ENCODE data around the gene FAIM2. TPM values are rescaled to one million over a fixed set of nuclear protein-coding genes. Genes with fewer than 3 reads are reported as not detected.

Gene FAIM2
- total RNA-seq, 1 donor from 2014 or later, result not detected

DNA sequence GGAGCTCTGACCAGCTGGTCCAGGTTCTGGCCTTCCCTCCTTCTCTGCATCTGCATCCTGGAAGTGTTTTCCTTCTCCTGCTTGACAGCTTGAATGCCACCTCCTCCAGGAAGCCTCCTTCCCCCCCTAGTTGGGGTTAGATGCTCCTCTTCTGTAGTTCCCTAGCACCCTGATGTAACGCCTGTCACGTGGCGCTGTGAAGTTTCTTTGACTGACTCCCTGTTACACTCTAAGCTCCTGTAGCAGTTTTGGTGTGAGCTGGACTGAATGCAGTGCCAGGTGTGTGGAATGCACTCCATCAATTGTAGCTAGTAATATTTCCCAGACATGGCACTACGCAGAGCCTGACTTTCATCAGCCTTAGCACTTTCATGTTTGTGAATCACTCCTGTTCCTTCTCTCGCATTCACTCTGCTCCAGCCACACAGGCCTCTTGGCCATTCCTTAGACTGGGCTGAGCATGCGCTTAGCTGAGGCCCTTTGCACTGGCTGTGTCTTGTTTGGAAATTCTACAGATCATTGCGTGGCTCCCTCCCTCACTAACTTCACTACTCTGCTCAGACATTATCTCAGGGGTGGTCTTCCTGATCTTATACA is 2.1 kb upstream of the FAIM2 start:
- H3K27me3 ChIP-seq (ENCODE audit: control insufficient read depth, insufficient read depth, low read length), result peaks cover 41% of the 10 kb centered on the region
- no peak for TF ChIP-seq CTCF (IDR thresholded peaks at IDR 0.05; ENCODE audit: insufficient read depth, low read length, poor library complexity, severe bottlenecking)
- DNase-seq (ENCODE audit: low read depth), result no peak
- no peak overlapping the region for H3K4me3 ChIP-seq (ENCODE audit: low read depth, low read length)
- H3K36me3 ChIP-seq (ENCODE audit: control insufficient read depth, insufficient read depth, low read length), result no peaks in the 10 kb centered on the region

GRCh38 chr12:49904601-49905000 is 901 bp upstream of the FAIM2 start:
- Histone ChIP-seq H3K36me3 (ENCODE audit: control insufficient read depth, insufficient read depth, low read length) (no peaks in the 10 kb centered on the region), H3K27me3 (ENCODE audit: control insufficient read depth, insufficient read depth, low read length) (peaks cover 50% of the 10 kb centered on the region), H3K4me3 (ENCODE audit: low read depth, low read length) (no peak overlapping the region)
- no peak for TF ChIP-seq CTCF (IDR thresholded peaks at IDR 0.05; ENCODE audit: insufficient read depth, low read length, poor library complexity, severe bottlenecking)
- no peak for DNase-seq (ENCODE audit: low read depth)

- Histone ChIP-seq H3K4me3 (ENCODE audit: low read depth, low read length) (no peak overlapping the region), H3K27me3 (ENCODE audit: control insufficient read depth, insufficient read depth, low read length) (peaks cover 54% of the 10 kb centered on the region), H3K36me3 (ENCODE audit: control insufficient read depth, insufficient read depth, low read length) (no peaks in the 10 kb centered on the region)
- no peak for DNase-seq (ENCODE audit: low read depth)
- no peak for TF ChIP-seq CTCF (IDR thresholded peaks at IDR 0.05; ENCODE audit: insufficient read depth, low read length, poor library complexity, severe bottlenecking)
Measured at GRCh38 chr12:49903351-49903699, 375 bp downstream of the FAIM2 start.

- Histone ChIP-seq H3K4me3 (ENCODE audit: low read depth, low read length) (no peak overlapping the region), H3K36me3 (ENCODE audit: control insufficient read depth, insufficient read depth, low read length) (no peaks in the 10 kb centered on the region), H3K27me3 (ENCODE audit: control insufficient read depth, insufficient read depth, low read length) (peaks cover 57% of the 10 kb centered on the region)
- no peak for TF ChIP-seq CTCF (IDR thresholded peaks at IDR 0.05; ENCODE audit: insufficient read depth, low read length, poor library complexity, severe bottlenecking)
- DNase-seq (ENCODE audit: low read depth), result no peak
Measured at GRCh38 chr12:49902399-49903350, 1.0 kb downstream of the FAIM2 start.

DNA sequence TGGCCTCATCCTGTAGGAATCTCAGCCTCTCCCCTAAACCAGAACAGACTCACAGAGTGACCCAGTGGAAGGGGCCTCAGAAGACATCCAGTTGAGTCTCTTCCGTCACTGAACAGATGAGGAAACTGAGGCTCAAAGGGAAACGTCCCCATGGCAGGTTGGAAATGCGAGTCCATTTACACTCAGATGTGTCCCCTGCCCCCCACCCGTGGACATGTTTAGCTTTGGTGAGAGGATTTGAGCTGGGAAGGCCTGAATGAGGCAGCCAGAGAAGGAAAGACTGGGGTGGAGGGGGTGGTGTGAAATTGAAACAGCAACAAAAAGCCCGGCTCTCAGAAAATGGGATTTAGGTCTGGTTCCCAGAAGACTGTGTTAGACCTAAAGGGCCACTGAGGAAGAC is 1.7 kb downstream of the FAIM2 start:
- Histone ChIP-seq H3K27me3 (ENCODE audit: control insufficient read depth, insufficient read depth, low read length) (peaks cover 57% of the 10 kb centered on the region), H3K36me3 (ENCODE audit: control insufficient read depth, insufficient read depth, low read length) (no peaks in the 10 kb centered on the region), H3K4me3 (ENCODE audit: low read depth, low read length) (no peak overlapping the region)
- DNase-seq (ENCODE audit: low read depth), result no peak
- TF ChIP-seq CTCF (IDR thresholded peaks at IDR 0.05; ENCODE audit: insufficient read depth, low read length, poor library complexity, severe bottlenecking), result no peak

Data from kidney epithelial cell (primary cell).